IPS DF 6.9 (cell line): ENCODE measurements around the gene ADAMTS5.
A peak's percentile ranks its signal among the peaks of the same experiment; 100 is the strongest.

ENCODE experiments used
- DNase-seq: peaks from one replicate; pipeline ENCODE4 v3.0.0-alpha.2; 2013; ENCODE audit warnings: low read depth, low spot score
- H3K27ac ChIP-seq: one replicate; pipeline ENCODE4 v1.5.1; 2013; ENCODE audit warnings: low read length, control low read depth
- H3K27me3 ChIP-seq: 2 replicates; pipeline ENCODE4 v1.6.1; 2013; ENCODE audit warnings: mild to moderate bottlenecking, low read length; ENCODE audit not compliant: control insufficient read depth, insufficient read depth
- H3K36me3 ChIP-seq: 2 replicates; pipeline ENCODE4 v1.6.1; 2013; ENCODE audit warnings: low read length; ENCODE audit not compliant: control insufficient read depth, insufficient read depth
- H3K4me1 ChIP-seq: 2 replicates; pipeline ENCODE4 v1.6.1; 2013; ENCODE audit warnings: low read length; ENCODE audit not compliant: control insufficient read depth, insufficient read depth
- H3K4me3 ChIP-seq: 2 replicates; pipeline ENCODE4 v1.5.1; 2013; ENCODE audit warnings: mild to moderate bottlenecking, low read length
- H3K9me3 ChIP-seq: 2 replicates; pipeline ENCODE4 v1.6.1; 2013; ENCODE audit warnings: low read length, inconsistent platforms; ENCODE audit not compliant: control insufficient read depth, insufficient read depth
- WGBS: extraction: QIAGEN DNeasy Blood & Tissue Kit; methylation state at CpG from one replicate; pipeline ENCODE4 v1.1.7; 2013; ENCODE audit warnings: mixed read lengths, missing lambda C conversion rate; ENCODE audit not compliant: insufficient read length, insufficient coverage; 5-methylcytosine and 5-hydroxymethylcytosine counted together

The ADAMTS5 gene

GRCh38 chr21:26925636-26926035, 41.3 kb downstream of the ADAMTS5 start:
- no peak overlapping the region for H3K4me3 ChIP-seq
- H3K27me3 ChIP-seq: no peaks in the 10 kb centered on the region
- no peak for DNase-seq
- H3K4me1 ChIP-seq: no peaks in the 10 kb centered on the region
- H3K36me3 ChIP-seq: no peaks in the 10 kb centered on the region
- no peak overlapping the region for H3K27ac ChIP-seq
- no peaks in the 10 kb centered on the region for H3K9me3 ChIP-seq
- WGBS: no CpG with 5 or more reads among the region's 4 CpGs

- Histone ChIP-seq H3K4me1 (no peaks in the 10 kb centered on the region), H3K4me3 (no peak overlapping the region), H3K27me3 (no peaks in the 10 kb centered on the region), H3K9me3 (no peaks in the 10 kb centered on the region), H3K27ac (no peak overlapping the region), H3K36me3 (no peaks in the 10 kb centered on the region)
- no peak for DNase-seq
- no CpG with 5 or more reads among the region's 2 CpGs for WGBS
These were observed 41.8 kb downstream of the ADAMTS5 start for GRCh38 chr21:26925122-26925521.

- H3K36me3 ChIP-seq: no peaks in the 10 kb centered on the region
- no peaks in the 10 kb centered on the region for H3K9me3 ChIP-seq
- no peak overlapping the region for H3K27ac ChIP-seq
- no peak for DNase-seq
- no peak overlapping the region for H3K4me3 ChIP-seq
- no peaks in the 10 kb centered on the region for H3K4me1 ChIP-seq
- no peaks in the 10 kb centered on the region for H3K27me3 ChIP-seq
- WGBS: no CpG with 5 or more reads among the region's 10 CpGs
These were observed 42.9 kb downstream of the ADAMTS5 start for GRCh38 chr21:26923986-26924385.

- no peak overlapping the region for H3K4me3 ChIP-seq
- no peaks in the 10 kb centered on the region for H3K4me1 ChIP-seq
- H3K9me3 ChIP-seq: no peaks in the 10 kb centered on the region
- no peaks in the 10 kb centered on the region for H3K27me3 ChIP-seq
- DNase-seq: no peak
- H3K36me3 ChIP-seq: no peaks in the 10 kb centered on the region
- no peak overlapping the region for H3K27ac ChIP-seq
These were observed 46.8 kb downstream of the ADAMTS5 start for GRCh38 chr21:26920055-26920454.

- H3K4me1 ChIP-seq: no peaks in the 10 kb centered on the region
- no peaks in the 10 kb centered on the region for H3K27me3 ChIP-seq
- H3K4me3 ChIP-seq: no peak overlapping the region
- H3K27ac ChIP-seq: no peak overlapping the region
- no peaks in the 10 kb centered on the region for H3K9me3 ChIP-seq
- H3K36me3 ChIP-seq: no peaks in the 10 kb centered on the region
- DNase-seq: no peak
- no CpG with 5 or more reads among the region's 8 CpGs for WGBS
These were observed 48.4 kb downstream of the ADAMTS5 start for GRCh38 chr21:26918323-26919079.

- no CpG with 5 or more reads among the region's 2 CpGs for WGBS
- DNase-seq: no peak
- Histone ChIP-seq H3K36me3 (no peaks in the 10 kb centered on the region; the same call in 1 of the 2 replicates), H3K27ac (no peak overlapping the region), H3K9me3 (no peaks in the 10 kb centered on the region), H3K4me3 (no peak overlapping the region), H3K27me3 (no peaks in the 10 kb centered on the region), H3K4me1 (no peaks in the 10 kb centered on the region)
These were observed 50.1 kb downstream of the ADAMTS5 start for GRCh38 chr21:26916799-26917198.

GRCh38 chr21:26914557-26914956, 52.3 kb downstream of the ADAMTS5 start:
- H3K4me3 ChIP-seq: no peak overlapping the region
- H3K4me1 ChIP-seq: no peaks in the 10 kb centered on the region
- H3K27ac ChIP-seq: no peak overlapping the region
- H3K9me3 ChIP-seq: no peaks in the 10 kb centered on the region
- no peak for DNase-seq
- H3K27me3 ChIP-seq: no peaks in the 10 kb centered on the region
- no peaks in the 10 kb centered on the region; the same call in 1 of the 2 replicates for H3K36me3 ChIP-seq

- H3K4me1 ChIP-seq: no peaks in the 10 kb centered on the region
- H3K9me3 ChIP-seq: no peaks in the 10 kb centered on the region
- H3K27ac ChIP-seq: no peak overlapping the region
These were observed 54.4 kb downstream of the ADAMTS5 start for GRCh38 chr21:26912466-26912865.

GRCh38 chr21:26909972-26910371, 56.9 kb downstream of the ADAMTS5 start:
- WGBS: no CpG with 5 or more reads among the region's 3 CpGs
- no peaks in the 10 kb centered on the region; the same call in 1 of the 2 replicates for H3K36me3 ChIP-seq
- no peaks in the 10 kb centered on the region for H3K27me3 ChIP-seq
- H3K4me3 ChIP-seq: no peak overlapping the region
- H3K4me1 ChIP-seq: no peaks in the 10 kb centered on the region
- DNase-seq: peak; percentile 63
- H3K9me3 ChIP-seq: no peaks in the 10 kb centered on the region
- H3K27ac ChIP-seq: no peak overlapping the region

More at GRCh38 chr21:26912466-26912865, 54.4 kb downstream of the ADAMTS5 start:
- Histone ChIP-seq H3K36me3 (no peaks in the 10 kb centered on the region; the same call in 1 of the 2 replicates), H3K27me3 (no peaks in the 10 kb centered on the region), H3K4me3 (no peak overlapping the region)
- DNase-seq: no peak
- no CpG with 5 or more reads among the region's 1 CpG for WGBS

GRCh38 chr21:26900980-26901379, 65.9 kb downstream of the ADAMTS5 start:
- Histone ChIP-seq H3K27me3 (no peaks in the 10 kb centered on the region), H3K27ac (no peak overlapping the region), H3K36me3 (no peaks in the 10 kb centered on the region), H3K4me3 (no peak overlapping the region), H3K9me3 (no peaks in the 10 kb centered on the region), H3K4me1 (no peaks in the 10 kb centered on the region)
- no peak for DNase-seq
- no CpG with 5 or more reads among the region's 4 CpGs for WGBS

GRCh38 chr21:26892151-26892550, 74.7 kb downstream of the ADAMTS5 start:
- H3K4me1 ChIP-seq: no peaks in the 10 kb centered on the region

More at GRCh38 chr21:26892151-26892550, 74.7 kb downstream of the ADAMTS5 start:
- no peaks in the 10 kb centered on the region for H3K36me3 ChIP-seq
- no peaks in the 10 kb centered on the region for H3K27me3 ChIP-seq
- H3K27ac ChIP-seq: no peak overlapping the region
- H3K4me3 ChIP-seq: no peak overlapping the region
- no peaks in the 10 kb centered on the region for H3K9me3 ChIP-seq
- no CpG with 5 or more reads among the region's 1 CpG for WGBS
- DNase-seq: no peak
